Esophagus squamous epithelium (tissue), 4 donors: Measurements from ENCODE around the gene ELMO1.

ENCODE experiments used
- POLR2A ChIP-seq, 4 donors: fragments of 450-650 bp; IDR thresholded peaks; one replicate each; pipeline ENCODE4 v1.6.1; 2017; ENCODE audit warnings: antibody characterized with exemption in 4 of 4, mild to moderate bottlenecking in 4 of 4, moderate library complexity in 3 of 4
- TF ChIP-seq, protein P1 (sequence below), 6 experiments: fragments of 450-650 bp in 4 of 6; fragments of 200-600 bp in 2 of 6; sonication (generic) in 2 of 6; IDR thresholded peaks; one replicate each; pipeline ENCODE4 v1.5.1; 2016 to 2019; ENCODE audit warnings: antibody characterized with exemption in 6 of 6, mild to moderate bottlenecking in 4 of 6, moderate library complexity in 4 of 6

DNA sequence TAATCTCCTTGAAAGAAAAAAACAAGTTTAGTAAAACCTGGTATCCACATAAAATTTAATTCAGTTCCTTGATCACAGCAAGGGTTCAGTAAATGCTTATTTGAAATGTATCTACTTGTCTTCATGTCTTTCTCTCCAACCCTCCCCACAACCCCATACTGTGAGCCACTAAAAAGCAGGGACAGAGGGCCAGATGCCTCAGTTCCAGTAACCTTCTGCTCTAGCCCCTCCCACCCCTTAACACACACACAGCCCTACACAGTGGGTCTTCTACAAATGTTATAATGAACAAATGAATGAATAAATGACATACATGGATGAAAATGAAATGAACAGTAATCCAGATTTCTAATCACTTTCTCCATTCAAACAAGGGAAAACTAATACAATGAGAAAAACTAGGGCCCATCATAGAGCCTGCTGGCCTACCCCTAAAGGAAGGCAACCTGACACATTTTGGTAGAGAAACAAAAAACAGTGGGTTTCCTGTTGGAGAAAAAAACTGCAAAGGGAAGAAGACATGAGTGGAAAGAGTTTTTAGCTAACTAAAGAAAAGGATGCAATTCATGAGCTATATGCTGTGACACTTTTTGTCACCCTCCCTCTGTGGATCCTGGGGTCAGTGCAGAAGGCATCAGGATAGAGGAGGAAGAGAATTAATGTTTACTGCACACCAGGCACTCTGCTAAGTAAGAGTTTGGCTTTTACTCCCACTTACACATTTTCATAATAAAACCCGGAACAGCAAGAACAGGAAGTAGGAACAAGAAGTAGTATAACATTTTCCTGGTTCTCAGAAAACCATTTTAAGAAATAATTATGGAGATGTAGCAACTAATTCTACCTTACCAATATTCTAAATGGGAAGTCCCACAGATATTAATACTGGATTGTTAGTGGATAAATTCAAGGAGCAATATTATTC, 38.1 kb downstream of the ELMO1 start:
- no peak for TF ChIP-seq POLR2A (IDR thresholded peaks at IDR 0.05)
- TF ChIP-seq, protein P1, sequence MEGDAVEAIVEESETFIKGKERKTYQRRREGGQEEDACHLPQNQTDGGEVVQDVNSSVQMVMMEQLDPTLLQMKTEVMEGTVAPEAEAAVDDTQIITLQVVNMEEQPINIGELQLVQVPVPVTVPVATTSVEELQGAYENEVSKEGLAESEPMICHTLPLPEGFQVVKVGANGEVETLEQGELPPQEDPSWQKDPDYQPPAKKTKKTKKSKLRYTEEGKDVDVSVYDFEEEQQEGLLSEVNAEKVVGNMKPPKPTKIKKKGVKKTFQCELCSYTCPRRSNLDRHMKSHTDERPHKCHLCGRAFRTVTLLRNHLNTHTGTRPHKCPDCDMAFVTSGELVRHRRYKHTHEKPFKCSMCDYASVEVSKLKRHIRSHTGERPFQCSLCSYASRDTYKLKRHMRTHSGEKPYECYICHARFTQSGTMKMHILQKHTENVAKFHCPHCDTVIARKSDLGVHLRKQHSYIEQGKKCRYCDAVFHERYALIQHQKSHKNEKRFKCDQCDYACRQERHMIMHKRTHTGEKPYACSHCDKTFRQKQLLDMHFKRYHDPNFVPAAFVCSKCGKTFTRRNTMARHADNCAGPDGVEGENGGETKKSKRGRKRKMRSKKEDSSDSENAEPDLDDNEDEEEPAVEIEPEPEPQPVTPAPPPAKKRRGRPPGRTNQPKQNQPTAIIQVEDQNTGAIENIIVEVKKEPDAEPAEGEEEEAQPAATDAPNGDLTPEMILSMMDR (IDR thresholded peaks at IDR 0.05): no peak
